HUES64 (cell line): ENCODE measurements around the gene DNAJC17.

Source experiments
- H3K27ac ChIP-seq: 2 replicates; pipeline ENCODE4 v1.7.0; 2013; ENCODE audit warnings: low read depth, low read length, inconsistent platforms
- H3K27me3 ChIP-seq: 2 replicates; pipeline ENCODE4 v1.6.1; 2013; ENCODE audit warnings: mild to moderate bottlenecking, low read length; ENCODE audit not compliant: insufficient read depth
- H3K36me3 ChIP-seq: 2 replicates; pipeline ENCODE4 v1.6.1; 2013; ENCODE audit warnings: mild to moderate bottlenecking, low read length; ENCODE audit not compliant: insufficient read depth
- H3K4me1 ChIP-seq: 2 replicates; pipeline ENCODE4 v1.6.1; 2013; ENCODE audit warnings: mild to moderate bottlenecking, low read length, moderate library complexity; ENCODE audit not compliant: insufficient read depth
- H3K4me3 ChIP-seq: 2 replicates; pipeline ENCODE4 v1.5.1; 2013; ENCODE audit warnings: mild to moderate bottlenecking, low read length, moderate library complexity
- H3K9ac ChIP-seq: 2 replicates; pipeline ENCODE4 v1.6.1; 2013; ENCODE audit warnings: mild to moderate bottlenecking, low read depth, low read length
- H3K9me3 ChIP-seq: 2 replicates; pipeline ENCODE4 v1.6.1; 2013; ENCODE audit warnings: low read depth, low read length; ENCODE audit not compliant: insufficient read depth
- WGBS: fragments of 150-250, 120-280 bp; methylation state at CpG from one replicate; pipeline ENCODE4 v1.1.7; 2013; ENCODE audit warnings: missing lambda C conversion rate; 5-methylcytosine and 5-hydroxymethylcytosine counted together

DNAJC17 gene

DNA sequence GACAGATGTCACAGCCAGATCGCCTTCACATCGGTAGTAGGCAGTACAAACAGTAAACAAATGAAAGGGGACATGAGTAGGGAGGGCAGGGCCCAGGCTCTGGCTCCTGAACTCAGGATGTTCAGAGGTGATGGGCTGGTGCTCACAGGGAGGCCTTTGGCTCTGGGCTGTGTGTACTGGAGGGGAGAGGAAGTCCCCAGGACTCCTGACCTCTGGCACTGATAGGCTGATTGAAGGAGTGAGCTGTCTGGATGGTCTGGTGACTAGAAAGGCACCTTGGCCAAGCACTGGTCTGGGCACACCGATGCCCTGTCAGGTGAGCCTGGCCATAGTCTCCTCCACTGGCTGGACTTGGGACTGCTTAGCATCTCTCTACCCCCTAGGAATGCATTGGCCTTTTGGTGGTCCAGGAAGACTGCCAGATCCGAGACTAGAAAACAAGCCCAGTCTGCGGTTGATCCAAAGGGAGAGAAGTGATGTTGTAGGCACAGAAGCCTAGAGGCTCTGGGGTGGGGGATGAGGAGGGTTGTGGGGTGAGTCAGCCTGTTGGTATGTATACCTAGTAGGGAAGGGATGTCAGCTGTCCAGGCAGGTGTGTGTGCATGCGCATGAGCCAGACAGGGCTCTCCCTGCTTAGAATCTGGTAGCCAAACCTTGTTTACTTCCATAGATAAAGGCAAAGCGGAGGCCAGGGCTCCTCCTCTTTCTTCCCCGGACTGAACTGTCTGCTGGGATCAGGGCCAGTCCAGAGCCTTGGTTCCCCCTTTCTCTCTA, 38.4 kb upstream of the DNAJC17 start:
- Histone ChIP-seq H3K27me3 (peaks cover 24% of the 10 kb centered on the region), H3K27ac (no peak overlapping the region; the same call in 1 of the 2 replicates), H3K9ac (peak overlapping the region; percentile 32), H3K4me1 (peaks cover 37% of the 10 kb centered on the region), H3K4me3 (peak overlapping the region; percentile 73), H3K36me3 (peaks cover 24% of the 10 kb centered on the region), H3K9me3 (no peaks in the 10 kb centered on the region)
- 77% methylated on average over 8 of the region's 8 CpGs for WGBS

DNA sequence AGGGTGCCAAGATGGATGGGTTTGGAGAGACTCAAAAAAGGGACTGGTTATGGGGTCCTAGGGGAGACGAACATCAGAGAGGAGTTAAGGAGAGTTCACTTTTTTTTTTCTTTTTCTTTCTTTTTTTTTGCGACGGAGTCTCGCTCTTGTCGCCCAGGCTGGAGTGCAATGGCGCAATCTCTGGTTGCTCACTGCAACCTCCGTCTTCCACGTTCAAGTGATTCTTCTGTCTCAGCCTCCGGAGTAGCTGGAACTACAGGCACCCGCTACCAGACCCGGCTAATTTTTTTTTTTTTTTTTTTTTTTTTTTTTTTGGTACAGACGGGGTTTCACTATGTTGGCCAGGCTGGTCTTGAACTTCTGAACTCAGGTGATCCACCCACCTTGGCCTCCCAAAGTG, 37.8 kb upstream of the DNAJC17 start:
- Histone ChIP-seq H3K27me3 (peaks cover 24% of the 10 kb centered on the region), H3K27ac (no peak overlapping the region), H3K9ac (peak overlapping the region; percentile 81), H3K36me3 (peaks cover 19% of the 10 kb centered on the region), H3K4me1 (peaks cover 37% of the 10 kb centered on the region), H3K9me3 (no peaks in the 10 kb centered on the region), H3K4me3 (peak overlapping the region; percentile 73)
- 64% methylated on average over 10 of the region's 12 CpGs for WGBS

DNA sequence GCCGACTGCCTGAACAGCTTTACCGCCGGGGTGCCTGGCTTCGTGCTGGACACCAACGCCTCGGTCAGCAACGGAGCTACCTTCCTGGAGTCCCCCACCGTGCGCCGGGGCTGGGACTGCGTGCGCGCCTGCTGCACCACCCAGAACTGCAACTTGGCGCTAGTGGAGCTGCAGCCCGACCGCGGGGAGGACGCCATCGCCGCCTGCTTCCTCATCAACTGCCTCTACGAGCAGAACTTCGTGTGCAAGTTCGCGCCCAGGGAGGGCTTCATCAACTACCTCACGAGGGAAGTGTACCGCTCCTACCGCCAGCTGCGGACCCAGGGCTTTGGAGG, 37.4 kb upstream of the DNAJC17 start:
- Histone ChIP-seq H3K36me3 (peaks cover 16% of the 10 kb centered on the region), H3K9ac (peak overlapping the region; percentile 81), H3K4me3 (peak overlapping the region; percentile 73), H3K4me1 (peaks cover 37% of the 10 kb centered on the region), H3K27me3 (peaks cover 24% of the 10 kb centered on the region), H3K9me3 (no peaks in the 10 kb centered on the region), H3K27ac (0 out of 2 replicates have a peak overlapping the region, but pooled peaks have one; percentile 13)
- WGBS: 4% methylated on average over 28 of the region's 28 CpGs

DNA sequence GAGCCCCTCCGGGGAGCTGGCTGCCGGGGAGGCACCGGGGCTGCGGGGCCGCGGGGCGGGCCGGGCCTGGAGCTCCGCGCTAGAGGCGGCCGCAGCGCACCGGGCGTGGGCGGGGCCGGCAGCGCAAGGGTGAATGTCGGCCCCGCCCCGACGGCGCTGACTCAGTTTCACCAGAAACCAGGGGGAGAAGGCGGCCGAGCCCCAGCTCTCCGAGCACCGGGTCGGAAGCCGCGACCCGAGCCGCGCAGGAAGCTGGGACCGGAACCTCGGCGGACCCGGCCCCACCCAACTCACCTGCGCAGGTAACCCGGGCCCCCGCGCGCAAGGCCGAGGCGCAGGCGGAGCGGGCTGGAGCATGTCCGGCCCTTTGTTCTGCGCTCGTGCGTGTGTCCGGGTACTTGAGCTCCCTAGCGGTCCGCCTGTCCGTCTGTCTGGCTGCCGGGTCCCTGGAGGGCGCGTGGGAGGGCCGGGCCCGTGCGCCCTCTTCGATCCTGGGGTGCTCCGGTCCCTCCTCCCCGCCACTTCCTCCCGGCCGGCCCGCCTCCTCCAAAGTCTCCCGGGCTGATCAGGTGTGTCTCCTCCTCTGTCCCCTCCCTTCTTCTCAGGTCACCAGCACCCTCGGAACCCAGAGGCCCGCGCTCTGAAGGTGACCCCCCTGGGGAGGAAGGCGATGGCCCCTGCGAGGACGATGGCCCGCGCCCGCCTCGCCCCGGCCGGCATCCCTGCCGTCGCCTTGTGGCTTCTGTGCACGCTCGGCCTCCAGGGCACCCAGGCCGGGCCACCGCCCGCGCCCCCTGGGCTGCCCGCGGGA, 36.8 kb upstream of the DNAJC17 start, which contains the start of gene SPINT1:
Gene SPINT1, plus strand, starts transcription at position 164 of the 811 bp plus-strand sequence. Its CDS starts 507 bp downstream, at position 671.
- Histone ChIP-seq H3K4me1 (peaks cover 37% of the 10 kb centered on the region), H3K4me3 (peak within 1 kb of the TSS; percentile 73), H3K27ac (peak within 1 kb of the TSS; percentile 63; the same call in 1 of the 2 replicates), H3K27me3 (peaks cover 24% of the 10 kb centered on the region), H3K9me3 (no peaks in the 10 kb centered on the region), H3K36me3 (peaks cover 10% of the 10 kb centered on the region), H3K9ac (peak within 1 kb of the TSS; percentile 81)
- under 1% methylated on average over 89 of the region's 89 CpGs for WGBS

DNA sequence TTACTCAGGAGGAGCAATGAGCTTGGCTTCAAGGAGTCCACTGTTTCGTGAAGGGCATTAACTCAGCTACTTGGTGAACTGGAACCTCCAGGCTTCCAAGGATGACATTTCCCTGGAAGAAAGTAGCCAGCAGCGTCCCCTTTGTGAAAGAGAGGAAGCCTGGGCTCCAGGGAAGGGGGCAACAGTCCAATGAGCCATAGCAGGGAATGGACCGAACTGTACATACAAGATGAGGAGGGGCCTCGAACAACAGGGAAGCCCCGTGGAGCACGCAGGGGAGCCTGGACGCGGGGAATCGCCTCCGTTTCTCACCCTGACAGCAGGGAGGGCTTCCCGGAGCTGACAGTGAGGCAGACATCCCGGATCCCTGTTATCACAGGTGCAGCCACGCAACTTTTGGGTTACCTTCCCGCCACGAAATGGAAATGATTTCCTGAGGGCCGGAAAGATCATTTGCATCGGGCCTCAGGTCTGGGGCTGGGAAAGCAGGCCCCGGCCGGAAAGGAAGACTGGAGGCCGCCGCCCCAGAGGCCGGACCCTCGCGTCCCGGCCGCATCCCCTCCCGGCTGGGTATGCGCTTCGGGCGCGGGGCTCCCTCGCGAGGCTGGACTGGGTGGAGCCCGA, 36.1 kb upstream of the DNAJC17 start:
- no peak overlapping the region; the same call in 1 of the 2 replicates for H3K27ac ChIP-seq
- peaks cover 36% of the 10 kb centered on the region for H3K4me1 ChIP-seq
- peak overlapping the region; percentile 81 for H3K9ac ChIP-seq
- H3K9me3 ChIP-seq: no peaks in the 10 kb centered on the region
- peaks cover 6% of the 10 kb centered on the region; the same call in 1 of the 2 replicates for H3K36me3 ChIP-seq
- peak overlapping the region; percentile 73 for H3K4me3 ChIP-seq
- 7% methylated on average over 34 of the region's 34 CpGs for WGBS
- peaks cover 24% of the 10 kb centered on the region for H3K27me3 ChIP-seq

DNA sequence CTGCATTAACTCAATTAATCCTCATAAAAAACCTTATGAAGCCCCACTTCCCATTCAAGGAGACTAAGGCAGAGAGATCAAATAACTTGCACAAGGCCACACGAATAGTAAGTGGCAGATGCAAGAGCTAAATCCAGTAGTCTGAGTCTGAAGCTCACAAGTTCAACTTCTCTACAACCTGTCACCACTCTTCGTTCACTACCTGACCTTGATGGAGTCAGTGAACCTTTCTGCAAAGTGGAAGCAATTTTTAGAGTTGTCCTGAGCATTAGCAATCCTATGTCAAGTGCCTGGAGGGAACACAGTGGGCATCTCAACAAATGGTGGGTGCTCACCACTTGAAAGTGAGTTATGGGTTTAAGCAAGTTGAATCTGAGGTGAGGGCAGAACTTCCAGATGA, 34.5 kb upstream of the DNAJC17 start:
- whole genome bisulfite sequencing: 93% methylated on average over 2 of the region's 2 CpGs
- Histone ChIP-seq H3K27ac (no peak overlapping the region), H3K4me3 (no peak overlapping the region), H3K36me3 (0 out of 2 replicates have a peak, but pooled peaks cover 3% of the 10 kb centered on the region), H3K4me1 (peaks cover 20% of the 10 kb centered on the region; the same call in 1 of the 2 replicates), H3K9ac (no peak overlapping the region), H3K9me3 (no peaks in the 10 kb centered on the region), H3K27me3 (peaks cover 24% of the 10 kb centered on the region)

DNA sequence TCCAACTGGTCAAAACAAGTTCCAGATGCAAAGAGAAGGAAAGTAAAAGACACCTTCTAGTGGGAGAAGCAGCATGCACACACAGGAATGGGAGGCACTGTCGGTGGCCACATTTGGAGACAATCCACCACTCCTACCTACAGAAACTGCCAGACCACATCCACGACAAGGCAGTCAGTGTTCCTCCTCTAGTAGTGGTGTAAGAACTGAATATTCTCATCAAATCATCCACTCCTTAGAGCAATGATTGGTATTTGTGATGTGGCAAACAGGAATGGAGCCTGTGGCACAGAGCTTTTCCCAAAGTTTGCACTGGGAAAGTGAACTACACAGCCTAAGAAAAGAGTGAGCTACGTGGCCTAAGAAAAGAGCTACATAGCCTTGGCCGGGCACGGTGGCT, 31.5 kb upstream of the DNAJC17 start:
- Histone ChIP-seq H3K27ac (no peak overlapping the region), H3K4me1 (0 out of 2 replicates have a peak, but pooled peaks cover 5% of the 10 kb centered on the region), H3K9me3 (no peaks in the 10 kb centered on the region), H3K27me3 (peaks cover 11% of the 10 kb centered on the region), H3K4me3 (no peak overlapping the region), H3K36me3 (no peaks in the 10 kb centered on the region), H3K9ac (no peak overlapping the region)
- 93% methylated on average over 4 of the region's 5 CpGs for WGBS

DNA sequence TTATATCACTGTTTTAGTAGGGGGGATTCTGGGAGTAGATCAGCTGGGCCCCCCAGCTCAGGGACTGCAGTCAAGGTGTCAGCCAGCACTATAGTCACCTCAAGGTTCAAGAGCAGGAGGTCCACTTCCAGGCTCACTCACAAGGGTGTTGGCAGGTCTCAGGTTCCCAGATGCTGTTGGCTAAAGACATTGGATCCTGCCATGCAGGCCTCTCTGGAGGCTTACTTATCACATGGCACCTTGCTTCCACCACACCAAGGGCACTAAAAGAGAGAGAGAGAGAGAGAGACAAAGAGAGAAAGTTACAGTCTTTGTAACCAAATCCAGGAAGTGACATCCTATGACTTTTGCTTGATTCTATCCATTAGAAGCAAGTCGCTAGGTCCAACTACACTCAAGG, 28.7 kb upstream of the DNAJC17 start:
- WGBS: 100% methylated on average over 1 of the region's 1 CpG
- Histone ChIP-seq H3K36me3 (no peaks in the 10 kb centered on the region), H3K27me3 (no peaks in the 10 kb centered on the region), H3K4me1 (no peaks in the 10 kb centered on the region), H3K27ac (no peak overlapping the region), H3K9ac (no peak overlapping the region), H3K4me3 (no peak overlapping the region), H3K9me3 (no peaks in the 10 kb centered on the region)

DNA sequence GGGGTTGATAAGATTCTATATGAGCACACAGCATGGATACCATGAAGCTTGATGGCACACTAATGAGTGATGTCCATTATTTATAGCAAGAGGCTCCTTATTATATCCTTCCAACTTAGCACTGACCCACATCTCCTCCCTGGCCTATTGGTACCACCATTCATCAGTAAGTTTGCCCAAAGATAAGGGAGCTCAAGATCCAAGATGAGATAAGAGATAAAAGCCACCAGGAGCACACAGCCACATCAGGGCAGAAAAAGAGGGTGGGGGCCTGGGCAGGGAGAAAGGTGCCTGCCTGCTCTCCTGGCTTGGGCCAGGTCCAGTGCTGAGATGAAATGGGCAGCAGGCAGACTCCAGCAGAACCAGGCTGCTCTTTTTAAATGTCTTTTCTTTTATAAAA, 25.6 kb upstream of the DNAJC17 start:
- H3K27me3 ChIP-seq: no peaks in the 10 kb centered on the region
- H3K9ac ChIP-seq: no peak overlapping the region
- no peaks in the 10 kb centered on the region for H3K36me3 ChIP-seq
- H3K27ac ChIP-seq: no peak overlapping the region
- H3K4me3 ChIP-seq: no peak overlapping the region
- H3K4me1 ChIP-seq: 0 out of 2 replicates have a peak, but pooled peaks cover 3% of the 10 kb centered on the region
- H3K9me3 ChIP-seq: no peaks in the 10 kb centered on the region

DNA sequence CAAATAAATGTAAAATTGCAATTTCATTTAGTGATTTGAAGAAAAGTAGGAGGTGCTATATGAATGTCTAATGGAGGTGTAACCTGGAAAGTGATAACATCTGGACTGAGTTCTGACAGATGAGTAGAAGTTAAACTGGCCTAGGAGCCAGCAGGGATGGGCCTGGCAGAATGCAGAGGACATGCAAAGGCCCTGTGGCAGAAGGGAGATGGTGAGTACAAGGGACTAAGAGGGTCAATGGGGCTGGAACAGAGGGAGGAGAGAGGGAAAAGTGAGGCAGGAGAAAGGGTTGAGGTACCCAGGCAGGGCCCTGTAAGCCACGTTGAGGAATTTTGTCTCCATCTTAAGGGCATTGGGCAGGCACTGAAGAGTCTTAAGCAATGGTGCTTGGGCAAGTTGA, 24.6 kb upstream of the DNAJC17 start:
- Histone ChIP-seq H3K9me3 (no peaks in the 10 kb centered on the region), H3K4me1 (0 out of 2 replicates have a peak, but pooled peaks cover 3% of the 10 kb centered on the region), H3K27ac (no peak overlapping the region), H3K4me3 (no peak overlapping the region), H3K36me3 (no peaks in the 10 kb centered on the region), H3K27me3 (no peaks in the 10 kb centered on the region), H3K9ac (no peak overlapping the region)
- WGBS: 86% methylated on average over 1 of the region's 1 CpG

DNA sequence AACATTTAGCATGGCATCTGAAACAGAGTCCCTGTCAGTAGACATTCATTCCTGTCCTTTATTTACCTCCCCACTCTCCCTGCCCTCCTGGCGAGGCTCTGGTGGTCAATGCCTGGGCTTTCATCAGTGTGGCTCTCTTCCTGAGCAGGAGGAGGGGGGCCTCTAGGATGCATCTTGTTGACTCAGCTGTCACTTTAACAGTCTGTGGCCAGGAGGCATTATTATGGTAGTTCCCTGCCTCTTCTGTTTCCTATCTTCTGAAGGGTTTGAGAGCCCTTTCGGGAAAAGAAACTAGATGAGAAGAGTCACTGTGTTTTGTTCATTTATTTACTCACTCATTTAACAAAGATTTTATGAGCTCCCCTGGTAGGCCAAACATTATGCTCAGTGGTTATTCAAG, 23.6 kb upstream of the DNAJC17 start:
- H3K27me3 ChIP-seq: no peaks in the 10 kb centered on the region
- 39% methylated on average over 1 of the region's 2 CpGs for WGBS
- H3K9me3 ChIP-seq: no peaks in the 10 kb centered on the region
- H3K9ac ChIP-seq: no peak overlapping the region
- H3K36me3 ChIP-seq: no peaks in the 10 kb centered on the region
- no peak overlapping the region; the same call in 1 of the 2 replicates for H3K27ac ChIP-seq
- 0 out of 2 replicates have a peak, but pooled peaks cover 3% of the 10 kb centered on the region for H3K4me1 ChIP-seq
- no peak overlapping the region for H3K4me3 ChIP-seq
